GM12878 (cell line): Measurements from ENCODE around the gene ZNF808. TPM values are rescaled to one million over a fixed set of nuclear protein-coding genes. Genes with fewer than 3 reads are reported as not detected.

Experiments used
- ATAC-seq: fragments of 200-7000 bp; cut with Tn5 transposase; 3 replicates; pipeline ENCODE4 v1.9.1; 2020; ENCODE audit warnings: mild to moderate bottlenecking, moderate library complexity
- BruUV-seq: library from RNA; stranded (reverse); fragments of 400-500 nt; replicated peaks from 2 replicates; lab custom pipeline; 2021; lab: Mats Ljungman, UMichigan
- CTCF ChIA-PET: fragments of 300-600 bp; sonication (Branson Sonifier 250); formaldehyde crosslinking; extraction: SDS; loops from one replicate; lab custom pipeline; 2021; ENCODE audit warnings: inconsistent platforms; lab: Yijun Ruan, JAX
- POLR2A ChIA-PET: fragments of 350-600 bp; formaldehyde crosslinking; extraction: SDS; loops from one replicate; lab custom pipeline; 2021; ENCODE audit warnings: inconsistent platforms; lab: Charles Lee
- RAD21 ChIA-PET: fragments of 300-600 bp; sonication (Branson Sonifier 250); formaldehyde crosslinking; loops from one replicate; lab custom pipeline; 2023; ENCODE audit warnings: antibody characterized with exemption; ENCODE audit not compliant: unreplicated experiment; lab: Charles Lee
- SMC1A ChIA-PET: fragments of 300-600 bp; sonication (Branson Sonifier 250); formaldehyde crosslinking; loops from one replicate; lab custom pipeline; 2023; ENCODE audit not compliant: unreplicated experiment, uncharacterized antibody; lab: Charles Lee
- DNase-seq: peaks from one replicate; pipeline ENCODE4 v3.0.0-alpha.2; 2011; ENCODE audit warnings: low read depth, low spot score
- FAIRE-seq: peaks from 3 replicates; lab custom pipeline; 2011; peaks lifted over from hg19 to GRCh38; lab: Jason Lieb, UNC
- H2AFZ ChIP-seq: 2 replicates; pipeline ENCODE4 v1.6.0; 2011; ENCODE audit warnings: low read depth, low read length, control low read depth; ENCODE audit not compliant: control insufficient read depth
- H3K27ac ChIP-seq: 2 replicates; pipeline ENCODE4 v1.5.1; 2011; ENCODE audit warnings: control low read depth; ENCODE audit not compliant: control insufficient read depth, insufficient read depth
- H3K27me3 ChIP-seq, 2 experiments: replicated peaks in 1 of 2; 2 replicates each; pipeline versions ENCODE4 v1.6.0 to v1.6.1; 2011; ENCODE audit warnings: low read length in 1 of 2; ENCODE audit not compliant: control insufficient read depth in 2 of 2, insufficient read depth in 2 of 2
- H3K36me3 ChIP-seq, 2 experiments: 2 replicates each; pipeline ENCODE4 v1.5.1; 2011; ENCODE audit warnings: low read length in 1 of 2; ENCODE audit not compliant: control insufficient read depth in 2 of 2, insufficient read depth in 2 of 2
- H3K4me1 ChIP-seq: 2 replicates; pipeline ENCODE4 v1.6.1; 2011; ENCODE audit warnings: mild to moderate bottlenecking, low read length, moderate library complexity, mixed read lengths; ENCODE audit not compliant: control insufficient read depth, insufficient read depth
- H3K4me2 ChIP-seq: 2 replicates; pipeline ENCODE4 v1.6.0; 2011; ENCODE audit warnings: control low read depth; ENCODE audit not compliant: control insufficient read depth, insufficient read depth
- H3K4me3 ChIP-seq: fragments of 200-600 bp; sonication (generic); 2 replicates; pipeline ENCODE4 v1.5.1; 2016
- H3K79me2 ChIP-seq: 2 replicates; pipeline ENCODE4 v1.6.0; 2011; ENCODE audit warnings: low read length; ENCODE audit not compliant: control insufficient read depth, insufficient read depth
- H3K9ac ChIP-seq: 2 replicates; pipeline ENCODE4 v1.8.0; 2011; ENCODE audit warnings: low read length, control low read depth, mixed read lengths; ENCODE audit not compliant: control insufficient read depth, insufficient read depth
- H3K9me3 ChIP-seq: replicated peaks from 3 replicates; pipeline ENCODE4 v1.5.1; 2011; ENCODE audit warnings: mild to moderate bottlenecking, low read length; ENCODE audit not compliant: control insufficient read depth, insufficient read depth
- H4K20me1 ChIP-seq: 2 replicates; pipeline ENCODE4 v1.6.0; 2011; ENCODE audit not compliant: control insufficient read depth, insufficient read depth
- PAX8 ChIP-seq: fragments of 450-650 bp; IDR thresholded peaks from 2 replicates; pipeline ENCODE4 v1.6.1; 2017; ENCODE audit warnings: mild to moderate bottlenecking, moderate library complexity
- PML ChIP-seq: IDR thresholded peaks from 2 replicates; pipeline ENCODE4 v1.6.1; 2012; ENCODE audit warnings: low read length, inconsistent platforms
- POLR2AphosphoS5 ChIP-seq: IDR thresholded peaks from 2 replicates; pipeline ENCODE4 v1.6.1; 2011; ENCODE audit warnings: mild to moderate bottlenecking, low read length, inconsistent platforms
- POU2F2 ChIP-seq: IDR thresholded peaks from 3 replicates; pipeline ENCODE4 v1.6.1; 2011; ENCODE audit warnings: low read depth, mild to moderate bottlenecking, low read length, borderline replicate concordance
- RAD21 ChIP-seq: IDR thresholded peaks from 2 replicates; pipeline ENCODE4 v1.6.1; 2011; ENCODE audit warnings: mild to moderate bottlenecking, low read depth, low read length, moderate library complexity; ENCODE audit not compliant: insufficient read depth
- TBL1XR1 ChIP-seq: IDR thresholded peaks from 2 replicates; pipeline ENCODE4 v1.6.1; 2012; ENCODE audit warnings: low read depth, low read length, improper control_type of control experiment
- WGBS: methylation state at CpG from one replicate; pipeline ENCODE4 v1.1.6; 2016; ENCODE audit warnings: low lambda C conversion rate; ENCODE audit not compliant: insufficient replicate concordance, insufficient coverage; ENCODE audit errors: missing lambda C conversion rate; 5-methylcytosine and 5-hydroxymethylcytosine counted together
- in situ Hi-C: fragments of 300-500 bp; cut with MboI; formaldehyde crosslinking; loops from 9 replicates; pipeline ENCODE4 v1.14.3; 2018; ENCODE audit warnings: mixed read lengths
- intact Hi-C: fragments of 100-400 bp; cut with micrococcal nuclease; formaldehyde crosslinking; loops from one replicate; pipeline ENCODE4 v1.14.2; 2022; ENCODE audit not compliant: unreplicated experiment
- polyA plus RNA-seq, 11 experiments: library from polyadenylated mRNA; depleted of rRNA in 4 of 11; unstranded in 6 of 11; stranded (reverse) in 5 of 11; fragments of >200 nt; fragmentation: Nextera tagmentation in 4 of 11; fragmentation: Illumina TruSeq in 1 of 11; extraction: Ambion mirVana in 4 of 11; extraction: Trizol in 1 of 11; gene quantifications; 1 replicate in 1 of 11; 2 replicates in 10 of 11; pipeline versions ENCODE4 v1.2.1 to v1.2.3, GENCODE V29; 2011 to 2016; ENCODE audit warnings: inconsistent platforms in 2 of 11, missing spikeins in 2 of 11, low read depth in 1 of 11
- total RNA-seq, 4 experiments: library from RNA; depleted of rRNA in 3 of 4; stranded (reverse); fragments of >200 nt in 3 of 4; fragmentation: Illumina TruSeq in 1 of 4; extraction: Trizol in 1 of 4; gene quantifications; 2 replicates each; pipeline versions ENCODE4 v1.2.1 to v1.2.3, GENCODE V29; 2013 to 2021
- TF ChIP-seq, protein P1 (sequence below): IDR thresholded peaks from 2 replicates; pipeline ENCODE4 v1.6.1; 2012; ENCODE audit warnings: low read depth, low read length, improper control_type of control experiment
- TF ChIP-seq, protein P2 (sequence below): IDR thresholded peaks from 2 replicates; pipeline ENCODE4 v1.6.1; 2012; ENCODE audit warnings: improper control_type of control experiment, low read depth, low read length; ENCODE audit not compliant: insufficient replicate concordance
- TF ChIP-seq, protein P3 (sequence below): fragments of 450-650 bp; formaldehyde crosslinking; IDR thresholded peaks from 2 replicates; pipeline ENCODE4 v1.5.0; 2022; ENCODE audit warnings: mild to moderate bottlenecking, missing genetic modification characterization
- TF ChIP-seq, protein P4 (sequence below): fragments of 450-650 bp; IDR thresholded peaks from 2 replicates; pipeline ENCODE4 v1.6.1; 2018; ENCODE audit warnings: mild to moderate bottlenecking, low read depth, moderate library complexity; ENCODE audit not compliant: partially characterized antibody

The ZNF808 gene
- total and polyA plus RNA-seq, 10 of the 15 experiments (the other 5 are each of a cell fraction or from before 2014, with no cell fraction given), result 2.1 to 20.2 (median 7.2) TPM

GRCh38 chr19:52535771-52536447 lies 8.4 kb downstream of the ZNF808 start:
- SMC1A ChIA-PET, result no interaction called here
- H3K4me1 ChIP-seq, result no peaks in the 10 kb centered on the region
- peaks cover 0 to 8% of the 10 kb centered on the region in 2 experiments; a peak in 2 of 4 replicates for H3K36me3 ChIP-seq
- peak overlapping the region; percentile 86 for H3K4me2 ChIP-seq
- POLR2A ChIA-PET, result interaction anchor here (0.7 kb wide), 1 partner anchor 333 kb away, joined by 4 read pairs; no protein-coding TSS in a partner anchor
- FAIRE-seq (peak; percentile 83), DNase-seq (peak; percentile 67), ATAC-seq (peak; percentile 98)
- in situ Hi-C loops, result loop anchor here (25.0 kb wide), 1 partner anchor 1149 kb away; the partner anchor contains the start of genes C19orf84 and LIM2
- peak overlapping the region; percentile 76 for H3K27ac ChIP-seq
- BruUV-seq, result no TSS peak
- peak overlapping the region; percentile 63 for H3K9ac ChIP-seq
- 2% methylated on average over 41 of the region's 50 CpGs for WGBS
- RAD21 ChIA-PET, result no interaction called here
- intact Hi-C loops, result loop anchor here (5.0 kb wide), 1 partner anchor 101 kb away; the partner anchor contains the start of gene ZNF83
- no peaks in the 10 kb centered on the region for H4K20me1 ChIP-seq
- H3K79me2 ChIP-seq, result peaks cover 2% of the 10 kb centered on the region
- peak overlapping the region; percentile 92 for H3K4me3 ChIP-seq
- H3K9me3 ChIP-seq, result peaks cover 6% of the 10 kb centered on the region; the same call in 2 of the 3 replicates
- CTCF ChIA-PET, result no interaction called here
- H2AFZ ChIP-seq, result peak overlapping the region; percentile 63
- H3K27me3 ChIP-seq, result no peaks in the 10 kb centered on the region
- TF ChIP-seq, protein P1, sequence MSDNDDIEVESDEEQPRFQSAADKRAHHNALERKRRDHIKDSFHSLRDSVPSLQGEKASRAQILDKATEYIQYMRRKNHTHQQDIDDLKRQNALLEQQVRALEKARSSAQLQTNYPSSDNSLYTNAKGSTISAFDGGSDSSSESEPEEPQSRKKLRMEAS, result peak; percentile 41
- TF ChIP-seq, protein P2, sequence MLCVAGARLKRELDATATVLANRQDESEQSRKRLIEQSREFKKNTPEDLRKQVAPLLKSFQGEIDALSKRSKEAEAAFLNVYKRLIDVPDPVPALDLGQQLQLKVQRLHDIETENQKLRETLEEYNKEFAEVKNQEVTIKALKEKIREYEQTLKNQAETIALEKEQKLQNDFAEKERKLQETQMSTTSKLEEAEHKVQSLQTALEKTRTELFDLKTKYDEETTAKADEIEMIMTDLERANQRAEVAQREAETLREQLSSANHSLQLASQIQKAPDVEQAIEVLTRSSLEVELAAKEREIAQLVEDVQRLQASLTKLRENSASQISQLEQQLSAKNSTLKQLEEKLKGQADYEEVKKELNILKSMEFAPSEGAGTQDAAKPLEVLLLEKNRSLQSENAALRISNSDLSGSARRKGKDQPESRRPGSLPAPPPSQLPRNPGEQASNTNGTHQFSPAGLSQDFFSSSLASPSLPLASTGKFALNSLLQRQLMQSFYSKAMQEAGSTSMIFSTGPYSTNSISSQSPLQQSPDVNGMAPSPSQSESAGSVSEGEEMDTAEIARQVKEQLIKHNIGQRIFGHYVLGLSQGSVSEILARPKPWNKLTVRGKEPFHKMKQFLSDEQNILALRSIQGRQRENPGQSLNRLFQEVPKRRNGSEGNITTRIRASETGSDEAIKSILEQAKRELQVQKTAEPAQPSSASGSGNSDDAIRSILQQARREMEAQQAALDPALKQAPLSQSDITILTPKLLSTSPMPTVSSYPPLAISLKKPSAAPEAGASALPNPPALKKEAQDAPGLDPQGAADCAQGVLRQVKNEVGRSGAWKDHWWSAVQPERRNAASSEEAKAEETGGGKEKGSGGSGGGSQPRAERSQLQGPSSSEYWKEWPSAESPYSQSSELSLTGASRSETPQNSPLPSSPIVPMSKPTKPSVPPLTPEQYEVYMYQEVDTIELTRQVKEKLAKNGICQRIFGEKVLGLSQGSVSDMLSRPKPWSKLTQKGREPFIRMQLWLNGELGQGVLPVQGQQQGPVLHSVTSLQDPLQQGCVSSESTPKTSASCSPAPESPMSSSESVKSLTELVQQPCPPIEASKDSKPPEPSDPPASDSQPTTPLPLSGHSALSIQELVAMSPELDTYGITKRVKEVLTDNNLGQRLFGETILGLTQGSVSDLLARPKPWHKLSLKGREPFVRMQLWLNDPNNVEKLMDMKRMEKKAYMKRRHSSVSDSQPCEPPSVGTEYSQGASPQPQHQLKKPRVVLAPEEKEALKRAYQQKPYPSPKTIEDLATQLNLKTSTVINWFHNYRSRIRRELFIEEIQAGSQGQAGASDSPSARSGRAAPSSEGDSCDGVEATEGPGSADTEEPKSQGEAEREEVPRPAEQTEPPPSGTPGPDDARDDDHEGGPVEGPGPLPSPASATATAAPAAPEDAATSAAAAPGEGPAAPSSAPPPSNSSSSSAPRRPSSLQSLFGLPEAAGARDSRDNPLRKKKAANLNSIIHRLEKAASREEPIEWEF, result no peak
- TF ChIP-seq RAD21 (no peak), PAX8 (no peak), POU2F2 (peak; percentile 26; the same call in 1 of the 3 replicates), PML (peak; percentile 64), POLR2AphosphoS5 (peak; percentile 78), TBL1XR1 (no peak)
- TF ChIP-seq, protein P3, sequence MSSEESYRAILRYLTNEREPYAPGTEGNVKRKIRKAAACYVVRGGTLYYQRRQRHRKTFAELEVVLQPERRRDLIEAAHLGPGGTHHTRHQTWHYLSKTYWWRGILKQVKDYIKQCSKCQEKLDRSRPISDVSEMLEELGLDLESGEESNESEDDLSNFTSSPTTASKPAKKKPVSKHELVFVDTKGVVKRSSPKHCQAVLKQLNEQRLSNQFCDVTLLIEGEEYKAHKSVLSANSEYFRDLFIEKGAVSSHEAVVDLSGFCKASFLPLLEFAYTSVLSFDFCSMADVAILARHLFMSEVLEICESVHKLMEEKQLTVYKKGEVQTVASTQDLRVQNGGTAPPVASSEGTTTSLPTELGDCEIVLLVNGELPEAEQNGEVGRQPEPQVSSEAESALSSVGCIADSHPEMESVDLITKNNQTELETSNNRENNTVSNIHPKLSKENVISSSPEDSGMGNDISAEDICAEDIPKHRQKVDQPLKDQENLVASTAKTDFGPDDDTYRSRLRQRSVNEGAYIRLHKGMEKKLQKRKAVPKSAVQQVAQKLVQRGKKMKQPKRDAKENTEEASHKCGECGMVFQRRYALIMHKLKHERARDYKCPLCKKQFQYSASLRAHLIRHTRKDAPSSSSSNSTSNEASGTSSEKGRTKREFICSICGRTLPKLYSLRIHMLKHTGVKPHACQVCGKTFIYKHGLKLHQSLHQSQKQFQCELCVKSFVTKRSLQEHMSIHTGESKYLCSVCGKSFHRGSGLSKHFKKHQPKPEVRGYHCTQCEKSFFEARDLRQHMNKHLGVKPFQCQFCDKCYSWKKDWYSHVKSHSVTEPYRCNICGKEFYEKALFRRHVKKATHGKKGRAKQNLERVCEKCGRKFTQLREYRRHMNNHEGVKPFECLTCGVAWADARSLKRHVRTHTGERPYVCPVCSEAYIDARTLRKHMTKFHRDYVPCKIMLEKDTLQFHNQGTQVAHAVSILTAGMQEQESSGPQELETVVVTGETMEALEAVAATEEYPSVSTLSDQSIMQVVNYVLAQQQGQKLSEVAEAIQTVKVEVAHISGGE (CRISPR knock-in tag), result no peak
- TF ChIP-seq, protein P4, sequence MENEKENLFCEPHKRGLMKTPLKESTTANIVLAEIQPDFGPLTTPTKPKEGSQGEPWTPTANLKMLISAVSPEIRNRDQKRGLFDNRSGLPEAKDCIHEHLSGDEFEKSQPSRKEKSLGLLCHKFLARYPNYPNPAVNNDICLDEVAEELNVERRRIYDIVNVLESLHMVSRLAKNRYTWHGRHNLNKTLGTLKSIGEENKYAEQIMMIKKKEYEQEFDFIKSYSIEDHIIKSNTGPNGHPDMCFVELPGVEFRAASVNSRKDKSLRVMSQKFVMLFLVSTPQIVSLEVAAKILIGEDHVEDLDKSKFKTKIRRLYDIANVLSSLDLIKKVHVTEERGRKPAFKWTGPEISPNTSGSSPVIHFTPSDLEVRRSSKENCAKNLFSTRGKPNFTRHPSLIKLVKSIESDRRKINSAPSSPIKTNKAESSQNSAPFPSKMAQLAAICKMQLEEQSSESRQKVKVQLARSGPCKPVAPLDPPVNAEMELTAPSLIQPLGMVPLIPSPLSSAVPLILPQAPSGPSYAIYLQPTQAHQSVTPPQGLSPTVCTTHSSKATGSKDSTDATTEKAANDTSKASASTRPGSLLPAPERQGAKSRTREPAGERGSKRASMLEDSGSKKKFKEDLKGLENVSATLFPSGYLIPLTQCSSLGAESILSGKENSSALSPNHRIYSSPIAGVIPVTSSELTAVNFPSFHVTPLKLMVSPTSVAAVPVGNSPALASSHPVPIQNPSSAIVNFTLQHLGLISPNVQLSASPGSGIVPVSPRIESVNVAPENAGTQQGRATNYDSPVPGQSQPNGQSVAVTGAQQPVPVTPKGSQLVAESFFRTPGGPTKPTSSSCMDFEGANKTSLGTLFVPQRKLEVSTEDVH, result peak; percentile 62
